Left ventricle myocardium inferior (tissue), 1 donor: ENCODE results near the gene HOXA6. TPM values are rescaled to one million over a fixed set of nuclear protein-coding genes. Genes with fewer than 3 reads are reported as not detected.

Experiments used
- DNase-seq: peaks from one replicate; pipeline ENCODE4 v3.0.0-alpha.2; 2020
- H3K27ac ChIP-seq: fragments of 200-600 bp; replicated peaks from 2 replicates; pipeline ENCODE4 v1.8.0; 2021
- H3K27me3 ChIP-seq: fragments of 200-600 bp; 2 replicates; pipeline ENCODE4 v1.8.0; 2021; ENCODE audit warnings: low read depth
- H3K36me3 ChIP-seq: fragments of 200-600 bp; 2 replicates; pipeline ENCODE4 v1.8.0; 2021
- H3K4me1 ChIP-seq: fragments of 200-600 bp; 2 replicates; pipeline ENCODE4 v1.8.0; 2021
- H3K4me3 ChIP-seq: fragments of 200-600 bp; 2 replicates; pipeline ENCODE4 v1.8.0; 2021; ENCODE audit warnings: mild to moderate bottlenecking, moderate library complexity
- H3K9me3 ChIP-seq: fragments of 200-600 bp; replicated peaks from 2 replicates; pipeline ENCODE4 v1.8.0; 2021
- CTCF ChIP-seq: fragments of 200-600 bp; IDR thresholded peaks from 2 replicates; pipeline ENCODE4 v1.8.0; 2021; ENCODE audit warnings: antibody characterized with exemption, mild to moderate bottlenecking, borderline replicate concordance
- intact Hi-C: fragments of 100-400 bp; cut with micrococcal nuclease; formaldehyde crosslinking; loops from one replicate; pipeline ENCODE4 v1.11.0; 2022
- total RNA-seq: library from RNA; stranded (reverse); fragmentation: NEBNext Ultra II Directional; extraction: Animal tissue kit (Norgen Biotek cat#: 25700); gene quantifications from one replicate; pipeline ENCODE4 v1.2.1, GENCODE V29; 2021
- donor health status: DM: no; HTN: yes; CAD: no; lungs with severe emphysema.

HOXA6 gene
- total RNA-seq, 1 donor from 2014 or later, result not detected

GRCh38 chr7:27148756-27149641 lies 1.4 kb upstream of the HOXA6 start:
- H3K4me3 ChIP-seq, result peak overlapping the region; percentile 54
- peaks cover 100% of the 10 kb centered on the region for H3K27me3 ChIP-seq
- no peak for DNase-seq
- no peaks in the 10 kb centered on the region for H3K36me3 ChIP-seq
- no peaks in the 10 kb centered on the region for H3K9me3 ChIP-seq
- peak overlapping the region; percentile 30 for H3K27ac ChIP-seq
- H3K4me1 ChIP-seq, result peaks cover 52% of the 10 kb centered on the region
- intact Hi-C loops, result no loop called here
- no peak for TF ChIP-seq CTCF

GRCh38 chr7:27148031-27148755 lies 619 bp upstream of the HOXA6 start:
- H3K36me3 ChIP-seq, result no peaks in the 10 kb centered on the region
- peak overlapping the region; percentile 30 for H3K27ac ChIP-seq
- H3K9me3 ChIP-seq, result no peaks in the 10 kb centered on the region
- DNase-seq, result no peak
- intact Hi-C loops, result no loop called here
- H3K4me3 ChIP-seq, result peak overlapping the region; percentile 54
- peaks cover 60% of the 10 kb centered on the region for H3K4me1 ChIP-seq
- peaks cover 100% of the 10 kb centered on the region for H3K27me3 ChIP-seq
- no peak for TF ChIP-seq CTCF

DNA sequence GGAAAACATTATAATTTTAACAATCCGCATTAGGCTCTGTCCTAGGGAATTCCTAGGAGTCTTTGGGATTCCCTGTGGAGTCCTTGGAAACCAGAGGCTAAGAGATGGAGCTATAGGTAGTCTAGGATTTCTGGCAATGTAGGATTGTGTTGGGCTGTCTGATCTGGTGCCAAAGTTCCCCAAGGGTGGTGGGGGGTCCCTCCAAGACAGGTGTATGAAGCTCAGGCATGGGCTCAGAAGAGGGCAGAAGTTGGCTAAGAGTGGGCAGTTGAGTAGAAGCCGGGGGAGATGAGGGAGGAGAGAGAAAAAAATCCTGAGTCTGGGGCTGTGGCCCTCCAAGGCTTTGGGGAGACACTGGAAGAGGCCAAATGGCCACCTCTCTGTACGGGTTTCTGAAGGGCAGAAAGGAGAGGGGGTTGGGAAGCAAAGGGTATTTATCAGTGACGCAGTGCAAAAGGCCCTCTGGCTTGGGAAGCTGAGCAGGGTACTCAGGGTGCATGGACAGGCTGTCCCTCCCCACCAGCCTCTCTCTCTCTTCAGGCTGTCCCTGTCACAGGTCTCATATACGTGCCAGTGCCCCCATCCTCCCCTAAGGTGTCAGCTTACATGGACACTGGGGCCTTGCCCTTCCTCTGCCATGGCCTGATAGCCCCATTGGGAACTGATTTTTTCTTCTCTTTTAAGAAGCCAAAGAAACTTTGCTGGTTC lies 929 bp downstream of the HOXA6 start:
- Histone ChIP-seq H3K36me3 (no peaks in the 10 kb centered on the region), H3K27me3 (peaks cover 100% of the 10 kb centered on the region), H3K27ac (no peak overlapping the region), H3K9me3 (no peaks in the 10 kb centered on the region), H3K4me3 (no peak overlapping the region), H3K4me1 (peaks cover 62% of the 10 kb centered on the region)
- intact Hi-C loops, result no loop called here
- DNase-seq, result no peak
- no peak for TF ChIP-seq CTCF

DNA sequence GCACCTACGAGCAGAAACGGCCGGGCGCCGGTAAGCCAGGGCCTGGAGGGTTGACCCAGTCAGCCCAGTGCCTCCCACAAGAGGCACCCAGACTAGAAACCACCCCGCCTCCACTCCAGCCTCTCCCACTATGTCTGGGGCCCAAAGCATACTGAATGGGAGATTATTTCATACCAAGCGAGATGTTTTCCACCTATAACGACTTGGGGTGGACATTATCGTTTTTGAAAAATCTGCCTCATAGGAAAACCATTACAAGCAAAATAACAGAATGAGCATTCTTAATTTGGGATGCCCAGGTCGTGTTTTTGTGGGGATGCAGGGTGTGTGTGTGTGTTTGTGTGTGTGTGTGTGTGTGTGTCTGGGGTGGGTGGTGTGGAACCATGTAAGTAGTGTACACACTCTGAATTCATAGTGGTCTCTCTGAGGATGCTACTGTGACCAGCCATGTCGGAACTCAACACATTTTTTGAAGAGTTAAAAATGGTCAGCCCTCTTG lies 1.6 kb downstream of the HOXA6 start:
- Histone ChIP-seq H3K36me3 (no peaks in the 10 kb centered on the region), H3K27me3 (peaks cover 100% of the 10 kb centered on the region), H3K9me3 (no peaks in the 10 kb centered on the region), H3K4me3 (no peak overlapping the region), H3K4me1 (peaks cover 55% of the 10 kb centered on the region), H3K27ac (no peak overlapping the region)
- no peak for DNase-seq
- intact Hi-C loops, result no loop called here
- no peak for TF ChIP-seq CTCF
